Activated T-cell treated with anti-CD3 and anti-CD28 coated beads for 4 hours (primary cell): Measurements from ENCODE around the gene SLC1A4.
"Not testable (repeated sequence)": the region's sequence is repeated elsewhere in the genome, so short reads cannot be mapped to it uniquely, and the experiment has no call there.

Experiments used
- DNase-seq: peaks from one replicate; pipeline ENCODE4 v3.0.0-alpha.2; 2020

The SLC1A4 gene

GRCh38 chr2:65030476-65031332 lies 41.5 kb downstream of the SLC1A4 start:
- DNase-seq: no peak

- DNase-seq: no peak
Measured at GRCh38 chr2:65031341-65032018, 42.3 kb downstream of the SLC1A4 start.

GRCh38 chr2:65032019-65032975 lies 43.1 kb downstream of the SLC1A4 start:
- DNase-seq: no peak

GRCh38 chr2:65033178-65033577 lies 44.0 kb downstream of the SLC1A4 start:
- DNase-seq: no peak

- not testable (repeated sequence) for DNase-seq
Measured at GRCh38 chr2:65033667-65034066, 44.5 kb downstream of the SLC1A4 start.

- DNase-seq: no peak
Measured at GRCh38 chr2:65035351-65035943, 46.2 kb downstream of the SLC1A4 start.

- no peak for DNase-seq
Measured at GRCh38 chr2:65037178-65037577, 48.0 kb downstream of the SLC1A4 start.

- no peak for DNase-seq
Measured at GRCh38 chr2:65039640-65040039, 50.4 kb downstream of the SLC1A4 start.

- DNase-seq: peak; percentile 66
Measured at GRCh38 chr2:65040400-65041261, 51.4 kb downstream of the SLC1A4 start.

- no peak for DNase-seq
Measured at GRCh38 chr2:65043001-65043400, 53.8 kb downstream of the SLC1A4 start.

GRCh38 chr2:65044097-65044735 lies 55.0 kb downstream of the SLC1A4 start:
- DNase-seq: no peak

GRCh38 chr2:65045651-65046050 lies 56.5 kb downstream of the SLC1A4 start:
- DNase-seq: no peak

- DNase-seq: no peak
Measured at GRCh38 chr2:65046633-65047407, 57.6 kb downstream of the SLC1A4 start.

- no peak for DNase-seq
Measured at GRCh38 chr2:65049010-65049639, 59.9 kb downstream of the SLC1A4 start.

GRCh38 chr2:65050931-65051330 lies 61.7 kb downstream of the SLC1A4 start:
- DNase-seq: no peak

- DNase-seq: no peak
Measured at GRCh38 chr2:65053199-65053598, 64.0 kb downstream of the SLC1A4 start.

GRCh38 chr2:65054749-65055421 lies 65.7 kb downstream of the SLC1A4 start:
- DNase-seq: no peak

GRCh38 chr2:65055422-65056214 lies 66.4 kb downstream of the SLC1A4 start:
- no peak for DNase-seq
